GM23248 (cell line): Measurements from ENCODE around the gene PLAAT2. TPM values are rescaled to one million over a fixed set of nuclear protein-coding genes. Genes with fewer than 3 reads are reported as not detected.
"Not testable (repeated sequence)": the region's sequence is repeated elsewhere in the genome, so short reads cannot be mapped to it uniquely, and the experiment has no call there.

Source experiments
- DNase-seq: peaks from one replicate; pipeline ENCODE4 v3.0.0-alpha.2; 2015
- H2AFZ ChIP-seq: fragments of 200-600 bp; sonication (generic); 2 replicates; pipeline ENCODE4 v1.6.1; 2016; ENCODE audit warnings: antibody characterized with exemption
- H3F3A ChIP-seq: fragments of 200-600 bp; sonication (generic); 2 replicates; pipeline ENCODE4 v1.6.1; 2016; ENCODE audit warnings: mild to moderate bottlenecking, antibody characterized with exemption, mixed run types; ENCODE audit not compliant: insufficient read depth
- H3K27ac ChIP-seq: fragments of 200-600 bp; sonication (generic); 2 replicates; pipeline ENCODE4 v1.5.1; 2016; ENCODE audit warnings: mild to moderate bottlenecking
- H3K27me3 ChIP-seq: fragments of 200-600 bp; sonication (generic); replicated peaks from 2 replicates; pipeline ENCODE4 v1.6.1; 2016; ENCODE audit warnings: mild to moderate bottlenecking; ENCODE audit not compliant: insufficient read depth
- H3K36me3 ChIP-seq: fragments of 200-600 bp; sonication (generic); 2 replicates; pipeline ENCODE4 v1.6.1; 2016; ENCODE audit warnings: low read depth, mild to moderate bottlenecking
- H3K4me1 ChIP-seq: fragments of 200-600 bp; sonication (generic); 2 replicates; pipeline ENCODE4 v1.6.1; 2016; ENCODE audit warnings: mild to moderate bottlenecking; ENCODE audit not compliant: insufficient read depth
- H3K4me2 ChIP-seq: fragments of 200-600 bp; sonication (generic); one replicate; pipeline ENCODE4 v1.6.1; 2016; ENCODE audit warnings: mild to moderate bottlenecking; ENCODE audit not compliant: unreplicated experiment
- H3K4me3 ChIP-seq: fragments of 200-600 bp; sonication (generic); 2 replicates; pipeline ENCODE4 v1.5.1; 2016; ENCODE audit warnings: mild to moderate bottlenecking
- H3K79me2 ChIP-seq: fragments of 200-600 bp; sonication (generic); 2 replicates; pipeline ENCODE4 v1.6.1; 2016; ENCODE audit warnings: mild to moderate bottlenecking; ENCODE audit not compliant: insufficient read depth
- H3K9ac ChIP-seq: fragments of 200-600 bp; sonication (generic); 2 replicates; pipeline ENCODE4 v1.6.1; 2016; ENCODE audit warnings: mild to moderate bottlenecking
- H3K9me2 ChIP-seq: fragments of 200-600 bp; sonication (generic); 2 replicates; pipeline ENCODE4 v1.6.1; 2016; ENCODE audit warnings: mixed run types, mild to moderate bottlenecking, moderate library complexity; ENCODE audit not compliant: insufficient read depth
- H3K9me3 ChIP-seq: fragments of 200-600 bp; sonication (generic); one replicate; pipeline ENCODE4 v1.6.1; 2017; ENCODE audit warnings: low read depth
- H4K20me1 ChIP-seq: fragments of 200-600 bp; sonication (generic); 2 replicates; pipeline ENCODE4 v1.6.0; 2016; ENCODE audit not compliant: insufficient read depth
- EZH2 ChIP-seq: fragments of 200-600 bp; sonication (generic); IDR thresholded peaks from 2 replicates; pipeline ENCODE4 v1.6.1; 2018; ENCODE audit warnings: antibody characterized with exemption, mild to moderate bottlenecking; ENCODE audit not compliant: insufficient read depth, poor library complexity, severe bottlenecking
- EZH2phosphoT487 ChIP-seq: fragments of 200-600 bp; sonication (generic); IDR thresholded peaks from 2 replicates; pipeline ENCODE4 v1.6.1; 2018; ENCODE audit warnings: antibody characterized with exemption, moderate library complexity, mild to moderate bottlenecking, low read depth; ENCODE audit not compliant: insufficient read depth
- WGBS, 2 experiments: methylation state at CpG; one replicate each; pipeline ENCODE4 v1.1.6; 2015 to 2017; ENCODE audit warnings: low lambda C conversion rate in 2 of 2, low coverage in 1 of 2; ENCODE audit errors: missing lambda C conversion rate in 2 of 2; 5-methylcytosine and 5-hydroxymethylcytosine counted together
- in situ Hi-C: fragments of 300-500 bp; cut with MboI; formaldehyde crosslinking; loops from 2 replicates; pipeline ENCODE4 v1.15.0; 2020
- polyA plus RNA-seq: library from polyadenylated mRNA; unstranded; fragments of >200 nt; fragmentation: Nextera tagmentation; extraction: Ambion mirVana; gene quantifications from 2 replicates; pipeline ENCODE4 v1.2.1, GENCODE V29; 2016
- total RNA-seq: library from RNA; depleted of rRNA; stranded (reverse); fragments of >200 nt; shearing (Covaris generic); gene quantifications from 2 replicates; pipeline ENCODE4 v1.2.3, GENCODE V29; 2014

Gene PLAAT2
- total and polyA plus RNA-seq, 2 experiments from 2014 or later: not detected

- Histone ChIP-seq H3K9me3 (no peaks in the 10 kb centered on the region), H3F3A (no peaks in the 10 kb centered on the region), H3K79me2 (no peaks in the 10 kb centered on the region), H3K36me3 (no peaks in the 10 kb centered on the region), H3K4me2 (no peak overlapping the region), H3K4me3 (no peak overlapping the region), H4K20me1 (no peaks in the 10 kb centered on the region), H3K9me2 (no peaks in the 10 kb centered on the region), H3K4me1 (no peaks in the 10 kb centered on the region), H3K27me3 (0 out of 2 replicates have a peak, but pooled peaks cover 6% of the 10 kb centered on the region), H3K9ac (no peak overlapping the region), H2AFZ (no peak overlapping the region), H3K27ac (no peak overlapping the region)
- TF ChIP-seq EZH2phosphoT487 (no peak), EZH2 (no peak)
- in situ Hi-C loops: no loop called here
- DNase-seq: no peak
- WGBS, 2 experiments: 46 to 60% methylated on average over 4 of the region's 4 CpGs
These were observed 13.8 kb downstream of the PLAAT2 start for GRCh38 chr11:63549411-63549810.

DNA sequence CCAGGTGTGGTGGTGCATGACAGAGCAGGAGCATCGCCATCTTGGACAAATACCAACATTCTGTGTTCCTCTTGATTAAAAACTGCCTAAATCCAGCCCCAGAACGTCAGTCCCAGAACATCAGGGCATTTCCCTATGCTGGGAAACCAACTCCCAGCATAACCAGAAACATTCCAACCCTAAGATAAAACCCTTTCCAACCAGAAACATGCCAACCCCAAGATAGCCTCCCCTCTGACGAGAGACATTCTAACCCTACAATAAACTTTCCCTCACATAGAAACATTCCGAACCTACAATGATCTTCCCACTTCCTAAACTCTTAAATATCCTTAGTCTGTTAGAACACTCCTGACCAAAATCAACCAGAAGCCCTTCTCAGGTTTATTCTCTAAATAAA, 15.0 kb downstream of the PLAAT2 start:
- Histone ChIP-seq H3K9me3 (no peaks in the 10 kb centered on the region), H3K9ac (no peak overlapping the region), H3K79me2 (no peaks in the 10 kb centered on the region), H3K4me1 (no peaks in the 10 kb centered on the region), H3K27me3 (0 out of 2 replicates have a peak, but pooled peaks cover 6% of the 10 kb centered on the region), H3F3A (no peaks in the 10 kb centered on the region), H3K4me2 (no peak overlapping the region), H2AFZ (no peak overlapping the region), H3K27ac (no peak overlapping the region), H3K9me2 (no peaks in the 10 kb centered on the region), H4K20me1 (no peaks in the 10 kb centered on the region), H3K36me3 (no peaks in the 10 kb centered on the region), H3K4me3 (no peak overlapping the region)
- DNase-seq: no peak
- TF ChIP-seq EZH2phosphoT487 (no peak), EZH2 (no peak)
- WGBS, 2 experiments: 26 to 30% methylated on average over 4 of the region's 4 CpGs
- in situ Hi-C loops: no loop called here

GRCh38 chr11:63547061-63547460, 16.1 kb downstream of the PLAAT2 start:
- H4K20me1 ChIP-seq: no peaks in the 10 kb centered on the region
- H3K4me1 ChIP-seq: no peaks in the 10 kb centered on the region
- TF ChIP-seq EZH2 (no peak), EZH2phosphoT487 (no peak)
- H3K27ac ChIP-seq: no peak overlapping the region
- H3K9ac ChIP-seq: no peak overlapping the region
- no peak for DNase-seq
- H3K27me3 ChIP-seq: peaks cover 6% of the 10 kb centered on the region; the same call in 1 of the 2 replicates
- 12 to 14% methylated on average over 1 of the region's 1 CpG for WGBS, 2 experiments
- H2AFZ ChIP-seq: no peak overlapping the region
- no peak overlapping the region for H3K4me2 ChIP-seq
- no peaks in the 10 kb centered on the region for H3K9me3 ChIP-seq
- no peaks in the 10 kb centered on the region for H3K79me2 ChIP-seq
- H3K9me2 ChIP-seq: no peaks in the 10 kb centered on the region
- no peaks in the 10 kb centered on the region for H3F3A ChIP-seq
- in situ Hi-C loops: no loop called here
- no peak overlapping the region for H3K4me3 ChIP-seq
- H3K36me3 ChIP-seq: no peaks in the 10 kb centered on the region

- 72 to 86% methylated on average over 2 of the region's 2 CpGs for WGBS, 2 experiments
- no peak overlapping the region for H3K27ac ChIP-seq
- no peaks in the 10 kb centered on the region for H3K9me2 ChIP-seq
- no peaks in the 10 kb centered on the region for H3K9me3 ChIP-seq
- peaks cover 7% of the 10 kb centered on the region; the same call in 1 of the 2 replicates for H3K27me3 ChIP-seq
- no peaks in the 10 kb centered on the region for H3F3A ChIP-seq
- no peak overlapping the region for H2AFZ ChIP-seq
- no peaks in the 10 kb centered on the region for H4K20me1 ChIP-seq
- TF ChIP-seq EZH2phosphoT487 (no peak), EZH2 (no peak)
- H3K9ac ChIP-seq: no peak overlapping the region
- no peaks in the 10 kb centered on the region for H3K79me2 ChIP-seq
- DNase-seq: no peak
- no peaks in the 10 kb centered on the region for H3K36me3 ChIP-seq
- no peak overlapping the region for H3K4me2 ChIP-seq
- no peak overlapping the region for H3K4me3 ChIP-seq
- in situ Hi-C loops: no loop called here
- H3K4me1 ChIP-seq: no peaks in the 10 kb centered on the region
These were observed 19.5 kb downstream of the PLAAT2 start for GRCh38 chr11:63543711-63544110.

- H3K79me2 ChIP-seq, H3K4me1 ChIP-seq, H3F3A ChIP-seq, H4K20me1 ChIP-seq, H3K4me2 ChIP-seq, H3K36me3 ChIP-seq, H2AFZ ChIP-seq, H3K9ac ChIP-seq, H3K27me3 ChIP-seq, H3K4me3 ChIP-seq, H3K9me3 ChIP-seq, DNase-seq, H3K9me2 ChIP-seq, in situ Hi-C loops, H3K27ac ChIP-seq: not testable (repeated sequence)
- WGBS, 2 experiments: 53 to 68% methylated on average over 2 of the region's 2 CpGs
These were observed 20.7 kb downstream of the PLAAT2 start for GRCh38 chr11:63542506-63542905.
